ENCODE measurements around the gene HCRTR1. TPM values are rescaled to one million over a fixed set of nuclear protein-coding genes. Genes with fewer than 3 reads are reported as not detected.

The HCRTR1 gene
- total RNA-seq, 1 experiment from 2014 or later = not detected

DNA sequence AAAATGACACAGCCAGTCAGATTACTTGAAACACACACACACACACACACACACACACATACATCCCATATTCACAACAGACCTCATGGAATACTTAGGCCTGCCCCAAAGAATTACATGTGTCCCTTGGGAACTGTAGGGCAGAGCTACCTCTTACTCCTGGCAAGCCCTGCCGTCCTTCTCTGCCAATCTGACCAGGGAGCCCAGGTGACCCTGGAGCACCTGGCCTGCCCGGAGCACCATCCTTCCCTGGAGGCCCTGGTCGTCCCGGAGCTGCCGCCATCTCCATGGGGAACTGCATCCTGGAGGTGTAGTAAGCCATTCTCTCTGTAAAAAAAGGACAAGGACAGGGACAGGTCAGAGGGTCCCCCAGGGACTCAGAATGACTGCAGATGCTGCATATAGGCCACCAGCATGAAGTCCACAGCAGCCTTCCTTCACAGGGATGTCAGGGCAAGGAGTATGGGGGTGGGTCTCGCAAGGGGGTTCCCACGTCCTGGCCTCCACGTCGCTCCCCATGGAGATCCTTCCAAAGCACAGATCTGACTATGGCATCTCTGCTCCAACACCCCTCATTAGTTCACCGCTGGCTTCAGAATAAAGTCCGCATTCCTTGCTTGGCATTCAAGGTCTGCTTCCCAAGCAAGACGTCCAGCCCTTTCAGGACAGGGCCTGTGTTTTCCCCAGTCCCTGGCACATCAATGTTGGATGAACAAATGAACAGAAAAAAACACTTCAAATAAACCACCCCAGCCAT, 36.4 kb downstream of the HCRTR1 start:
- DNase-seq (ENCODE audit: low spot score) = no peak
- no peak for TF ChIP-seq EZH2 (IDR thresholded peaks at IDR 0.05; ENCODE audit: borderline replicate concordance, low read depth, low read length, poor library complexity, severe bottlenecking)
- TF ChIP-seq, protein P1, sequence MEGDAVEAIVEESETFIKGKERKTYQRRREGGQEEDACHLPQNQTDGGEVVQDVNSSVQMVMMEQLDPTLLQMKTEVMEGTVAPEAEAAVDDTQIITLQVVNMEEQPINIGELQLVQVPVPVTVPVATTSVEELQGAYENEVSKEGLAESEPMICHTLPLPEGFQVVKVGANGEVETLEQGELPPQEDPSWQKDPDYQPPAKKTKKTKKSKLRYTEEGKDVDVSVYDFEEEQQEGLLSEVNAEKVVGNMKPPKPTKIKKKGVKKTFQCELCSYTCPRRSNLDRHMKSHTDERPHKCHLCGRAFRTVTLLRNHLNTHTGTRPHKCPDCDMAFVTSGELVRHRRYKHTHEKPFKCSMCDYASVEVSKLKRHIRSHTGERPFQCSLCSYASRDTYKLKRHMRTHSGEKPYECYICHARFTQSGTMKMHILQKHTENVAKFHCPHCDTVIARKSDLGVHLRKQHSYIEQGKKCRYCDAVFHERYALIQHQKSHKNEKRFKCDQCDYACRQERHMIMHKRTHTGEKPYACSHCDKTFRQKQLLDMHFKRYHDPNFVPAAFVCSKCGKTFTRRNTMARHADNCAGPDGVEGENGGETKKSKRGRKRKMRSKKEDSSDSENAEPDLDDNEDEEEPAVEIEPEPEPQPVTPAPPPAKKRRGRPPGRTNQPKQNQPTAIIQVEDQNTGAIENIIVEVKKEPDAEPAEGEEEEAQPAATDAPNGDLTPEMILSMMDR (conservative IDR thresholded peaks at IDR 0.05; ENCODE audit: low read depth, low read length) = no peak
- BruUV-seq (replicated peaks) = no TSS peak
- Histone ChIP-seq H3K4me1 (ENCODE audit: insufficient read depth, low read length, poor library complexity, severe bottlenecking) (no peaks in the 10 kb centered on the region), H3K27me3 (replicated peaks; ENCODE audit: insufficient read depth, low read depth, low read length, poor library complexity) (no peaks in the 10 kb centered on the region), H3K36me3 (ENCODE audit: insufficient read depth, low read length, poor library complexity, severe bottlenecking) (no peaks in the 10 kb centered on the region), H3K4me3 (ENCODE audit: low read depth, low read length, poor library complexity, severe bottlenecking) (no peak overlapping the region), H3K9me3 (ENCODE audit: low read depth, low read length, poor library complexity, severe bottlenecking) (no peaks in the 10 kb centered on the region), H3K27ac (ENCODE audit: low read depth, low read length, poor library complexity, severe bottlenecking) (no peak overlapping the region)
- ChIA-PET POLR2A (ENCODE audit: low non-redundant PET) (no interaction called here), CTCF (interaction anchor here (0.6 kb wide), 1 partner anchor 125 kb away, joined by 4 read pairs; no protein-coding TSS in a partner anchor)
- intact Hi-C loops (cut with micrococcal nuclease; ENCODE audit: unreplicated experiment) = no loop called here

DNA sequence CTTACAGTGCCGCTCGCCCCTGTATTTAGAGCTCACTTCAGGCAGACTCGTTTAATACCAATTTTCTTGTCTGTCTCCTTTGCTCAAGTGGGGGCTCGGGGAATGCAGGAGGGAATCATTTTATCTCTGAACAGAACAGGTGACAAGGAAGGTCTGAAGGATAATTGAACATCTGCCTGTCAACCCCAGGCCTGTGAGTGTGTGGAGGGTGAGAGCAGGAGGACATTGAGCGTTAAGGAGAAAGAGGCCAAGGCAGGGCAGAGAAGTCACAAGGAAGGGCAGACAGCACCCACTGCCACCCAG, 36.9 kb downstream of the HCRTR1 start:
- Histone ChIP-seq H3K27me3 (replicated peaks; ENCODE audit: insufficient read depth, low read depth, low read length, poor library complexity) (no peaks in the 10 kb centered on the region), H3K4me1 (ENCODE audit: insufficient read depth, low read length, poor library complexity, severe bottlenecking) (no peaks in the 10 kb centered on the region), H3K36me3 (ENCODE audit: insufficient read depth, low read length, poor library complexity, severe bottlenecking) (no peaks in the 10 kb centered on the region), H3K4me3 (ENCODE audit: low read depth, low read length, poor library complexity, severe bottlenecking) (no peak overlapping the region), H3K9me3 (ENCODE audit: low read depth, low read length, poor library complexity, severe bottlenecking) (no peaks in the 10 kb centered on the region), H3K27ac (ENCODE audit: low read depth, low read length, poor library complexity, severe bottlenecking) (no peak overlapping the region)
- CTCF ChIA-PET = no interaction called here
- TF ChIP-seq, protein P1 (conservative IDR thresholded peaks at IDR 0.05; ENCODE audit: low read depth, low read length) = no peak
- TF ChIP-seq EZH2 (IDR thresholded peaks at IDR 0.05; ENCODE audit: borderline replicate concordance, low read depth, low read length, poor library complexity, severe bottlenecking) = no peak
- DNase-seq (ENCODE audit: low spot score) = no peak
- intact Hi-C loops (cut with micrococcal nuclease; ENCODE audit: unreplicated experiment) = no loop called here
- POLR2A ChIA-PET (ENCODE audit: low non-redundant PET) = no interaction called here
- BruUV-seq (replicated peaks) = no TSS peak

DNA sequence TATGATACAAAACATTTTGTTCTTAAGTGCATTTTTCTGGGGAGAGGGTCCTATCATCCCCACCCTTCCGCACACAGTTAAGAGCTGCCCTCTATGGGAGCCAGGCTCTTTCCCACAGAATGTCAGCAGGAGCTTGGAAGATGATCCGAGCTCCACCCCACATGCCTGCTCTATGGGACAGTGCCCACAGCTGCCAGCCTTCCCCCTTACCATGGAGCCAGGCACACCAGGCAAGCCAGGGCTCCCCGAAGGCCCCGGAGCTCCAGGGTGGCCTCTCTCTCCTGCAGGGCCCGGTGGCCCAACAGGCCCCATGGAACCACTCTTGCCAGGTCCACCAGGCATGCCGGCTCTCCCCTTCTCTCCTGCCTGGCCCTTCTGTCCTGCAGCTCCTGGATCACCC, 37.6 kb downstream of the HCRTR1 start:
- Histone ChIP-seq H3K27ac (ENCODE audit: low read depth, low read length, poor library complexity, severe bottlenecking) (no peak overlapping the region), H3K4me1 (ENCODE audit: insufficient read depth, low read length, poor library complexity, severe bottlenecking) (no peaks in the 10 kb centered on the region), H3K9me3 (ENCODE audit: low read depth, low read length, poor library complexity, severe bottlenecking) (no peaks in the 10 kb centered on the region), H3K4me3 (ENCODE audit: low read depth, low read length, poor library complexity, severe bottlenecking) (no peak overlapping the region), H3K27me3 (replicated peaks; ENCODE audit: insufficient read depth, low read depth, low read length, poor library complexity) (no peaks in the 10 kb centered on the region), H3K36me3 (ENCODE audit: insufficient read depth, low read length, poor library complexity, severe bottlenecking) (no peaks in the 10 kb centered on the region)
- ChIA-PET POLR2A (ENCODE audit: low non-redundant PET) (no interaction called here), CTCF (no interaction called here)
- intact Hi-C loops (cut with micrococcal nuclease; ENCODE audit: unreplicated experiment) = no loop called here
- TF ChIP-seq EZH2 (IDR thresholded peaks at IDR 0.05; ENCODE audit: borderline replicate concordance, low read depth, low read length, poor library complexity, severe bottlenecking) = no peak
- TF ChIP-seq, protein P1 (conservative IDR thresholded peaks at IDR 0.05; ENCODE audit: low read depth, low read length) = no peak
- DNase-seq (ENCODE audit: low spot score) = no peak
- BruUV-seq (replicated peaks) = no TSS peak

Data from A673 (cell line).